C4-2B (cell line): ENCODE measurements around the gene MASP2.

Source experiments
- H3K27ac ChIP-seq: fragments of 450-650 bp; 2 replicates; pipeline ENCODE4 v1.5.1; 2017
- ZFX ChIP-seq: fragments of 450-650 bp; IDR thresholded peaks from 2 replicates; pipeline ENCODE4 v1.6.1; 2017
- TF ChIP-seq, protein P1 (sequence below): fragments of 450-650 bp; conservative IDR thresholded peaks from 2 replicates; pipeline ENCODE4 v1.5.1; 2017; ENCODE audit warnings: mild to moderate bottlenecking

MASP2 gene

DNA sequence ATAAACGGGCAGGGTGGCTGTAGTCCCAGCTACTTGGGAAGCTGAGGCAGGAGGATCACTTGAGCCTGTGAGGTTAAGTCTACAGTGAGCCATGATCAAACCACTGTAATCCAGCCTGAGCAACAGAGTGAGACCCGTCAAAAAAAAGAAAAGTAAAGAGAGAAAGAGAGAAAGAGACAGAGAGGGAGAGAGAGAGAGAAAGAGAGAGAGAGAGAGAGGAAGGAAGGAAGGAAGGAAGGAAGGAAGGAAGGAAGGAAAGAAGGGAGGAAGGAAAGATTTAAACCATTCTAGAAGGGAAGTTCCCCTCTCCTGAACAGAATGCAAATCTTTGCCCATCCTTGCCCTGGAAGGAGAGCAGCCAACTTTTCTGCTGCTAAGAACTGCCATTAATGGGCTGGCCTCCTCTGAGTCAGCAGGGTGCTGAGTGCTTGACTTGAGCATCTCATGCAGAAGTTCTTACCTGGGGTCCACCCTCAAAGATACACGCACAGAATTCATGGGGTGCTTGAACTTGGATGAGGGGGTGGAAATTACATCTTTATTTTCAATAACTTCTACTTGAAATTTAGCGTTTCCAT is 59.1 kb downstream of the MASP2 start:
- H3K27ac ChIP-seq: no peak overlapping the region

DNA sequence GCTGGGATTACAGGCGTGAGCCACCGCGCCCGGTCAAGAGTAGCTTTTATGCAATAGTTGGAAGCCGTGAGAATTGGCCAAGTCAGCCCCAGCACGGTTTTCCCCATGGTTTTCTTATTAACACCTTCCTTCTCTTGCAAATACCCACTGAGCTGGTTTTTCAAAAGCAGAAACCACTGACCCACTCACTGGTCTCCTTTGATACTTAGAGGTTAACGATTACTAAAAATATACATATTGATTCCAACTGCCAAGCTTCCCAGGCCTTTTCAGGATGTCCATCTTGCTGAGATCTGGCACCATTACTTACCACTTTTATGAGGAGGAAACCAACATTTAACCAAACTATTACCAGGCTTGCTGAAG is 60.5 kb downstream of the MASP2 start:
- no peak overlapping the region for H3K27ac ChIP-seq
- no peak for TF ChIP-seq ZFX
- TF ChIP-seq, protein P1, sequence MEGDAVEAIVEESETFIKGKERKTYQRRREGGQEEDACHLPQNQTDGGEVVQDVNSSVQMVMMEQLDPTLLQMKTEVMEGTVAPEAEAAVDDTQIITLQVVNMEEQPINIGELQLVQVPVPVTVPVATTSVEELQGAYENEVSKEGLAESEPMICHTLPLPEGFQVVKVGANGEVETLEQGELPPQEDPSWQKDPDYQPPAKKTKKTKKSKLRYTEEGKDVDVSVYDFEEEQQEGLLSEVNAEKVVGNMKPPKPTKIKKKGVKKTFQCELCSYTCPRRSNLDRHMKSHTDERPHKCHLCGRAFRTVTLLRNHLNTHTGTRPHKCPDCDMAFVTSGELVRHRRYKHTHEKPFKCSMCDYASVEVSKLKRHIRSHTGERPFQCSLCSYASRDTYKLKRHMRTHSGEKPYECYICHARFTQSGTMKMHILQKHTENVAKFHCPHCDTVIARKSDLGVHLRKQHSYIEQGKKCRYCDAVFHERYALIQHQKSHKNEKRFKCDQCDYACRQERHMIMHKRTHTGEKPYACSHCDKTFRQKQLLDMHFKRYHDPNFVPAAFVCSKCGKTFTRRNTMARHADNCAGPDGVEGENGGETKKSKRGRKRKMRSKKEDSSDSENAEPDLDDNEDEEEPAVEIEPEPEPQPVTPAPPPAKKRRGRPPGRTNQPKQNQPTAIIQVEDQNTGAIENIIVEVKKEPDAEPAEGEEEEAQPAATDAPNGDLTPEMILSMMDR: no peak

More for the DNA sequence above, 59.1 kb downstream of the MASP2 start:
- no peak for TF ChIP-seq ZFX
- TF ChIP-seq, protein P1: no peak

DNA sequence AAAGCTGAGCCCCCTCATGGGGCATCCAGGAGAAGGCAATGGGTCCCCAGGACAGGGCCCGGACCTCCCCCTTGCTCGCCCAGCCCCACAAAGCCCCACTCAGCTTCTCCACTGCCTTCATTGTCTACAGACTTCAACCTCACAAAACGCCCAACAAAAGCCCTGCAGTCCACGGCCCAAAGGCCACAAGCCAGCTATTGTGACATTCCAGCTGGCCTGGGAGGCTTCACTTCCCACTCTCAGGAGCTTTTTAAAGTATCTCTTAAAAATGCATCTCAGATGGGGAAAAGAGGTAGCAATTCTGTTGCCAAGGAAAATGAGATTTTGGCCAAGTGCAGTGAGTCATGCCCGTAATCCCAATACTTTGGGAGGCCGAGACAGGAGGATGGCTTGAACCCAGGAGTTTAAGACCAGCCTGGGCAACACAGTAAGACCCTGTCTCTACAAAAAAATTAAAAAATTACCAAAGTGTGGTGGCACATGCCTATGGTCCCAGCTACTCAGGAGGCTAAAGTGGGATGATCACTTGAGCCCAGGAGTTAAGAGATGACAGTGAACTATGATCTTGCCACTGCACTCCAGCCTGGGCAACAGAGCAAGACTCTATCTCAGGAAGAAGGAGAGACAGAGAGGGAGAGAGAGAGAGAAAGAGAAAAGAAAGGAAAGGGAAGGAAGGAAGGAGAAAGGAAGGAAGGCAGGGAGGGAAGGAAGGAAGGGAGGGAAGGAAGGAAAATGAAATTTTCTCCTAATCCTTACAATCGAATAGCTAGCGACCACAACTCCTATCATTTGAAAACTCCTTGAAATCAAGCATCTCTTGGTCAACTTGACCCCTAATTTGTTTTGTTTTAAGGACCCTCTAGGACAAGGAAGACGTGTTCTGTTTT is 66.0 kb downstream of the MASP2 start:
- peak overlapping the region; percentile 26 for H3K27ac ChIP-seq
- TF ChIP-seq ZFX: no peak
- TF ChIP-seq, protein P1: no peak

DNA sequence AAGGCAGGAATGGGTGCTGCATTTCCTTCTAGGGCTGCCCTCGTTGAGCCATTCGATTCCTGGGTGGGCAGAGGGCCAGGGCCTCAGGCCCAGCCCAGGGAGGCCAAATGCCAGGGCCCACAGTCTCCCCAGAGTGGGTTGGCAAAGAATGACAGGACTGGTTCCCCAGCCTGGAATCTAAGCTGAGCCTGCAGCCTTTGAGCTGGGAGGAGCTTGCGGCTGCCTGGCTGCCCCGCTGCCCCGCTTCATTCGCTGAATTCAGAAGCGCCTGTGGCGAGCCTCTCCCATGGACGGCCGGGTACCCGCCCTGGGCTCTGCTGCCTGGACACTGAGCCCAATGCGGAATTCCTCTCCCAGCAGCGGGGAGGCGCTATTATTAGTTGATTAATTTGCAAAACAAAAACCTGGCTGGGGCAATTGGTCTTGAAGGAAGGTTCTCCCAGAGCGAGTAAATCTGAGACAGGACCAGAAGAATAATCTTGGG is 66.9 kb downstream of the MASP2 start:
- H3K27ac ChIP-seq: peak overlapping the region; percentile 26

DNA sequence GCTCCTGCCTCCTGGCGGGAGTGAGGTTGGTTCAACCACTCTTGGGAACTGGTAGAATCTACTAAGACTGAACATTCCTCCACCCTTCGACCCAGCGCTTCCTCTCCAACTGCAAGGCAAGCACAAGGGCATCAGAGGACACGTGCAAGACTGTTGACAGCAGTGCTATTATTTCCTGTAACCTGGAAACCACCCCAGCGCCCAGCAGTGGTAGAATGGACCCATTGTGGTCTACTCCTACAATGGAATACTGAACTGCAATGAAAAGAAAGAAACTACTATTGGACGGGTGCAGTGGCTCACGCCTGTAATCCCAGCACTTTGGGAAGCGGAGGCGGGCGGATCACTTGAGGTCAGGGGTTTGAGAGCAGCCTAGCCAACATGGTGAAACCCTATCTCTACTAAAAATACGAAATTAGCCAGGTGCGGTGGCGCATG is 67.5 kb downstream of the MASP2 start:
- peak overlapping the region; percentile 26 for H3K27ac ChIP-seq
- no peak for TF ChIP-seq ZFX
- TF ChIP-seq, protein P1: no peak

More for the DNA sequence above, 66.9 kb downstream of the MASP2 start:
- no peak for TF ChIP-seq ZFX
- TF ChIP-seq, protein P1: no peak; the same call in 1 of the 2 replicates

DNA sequence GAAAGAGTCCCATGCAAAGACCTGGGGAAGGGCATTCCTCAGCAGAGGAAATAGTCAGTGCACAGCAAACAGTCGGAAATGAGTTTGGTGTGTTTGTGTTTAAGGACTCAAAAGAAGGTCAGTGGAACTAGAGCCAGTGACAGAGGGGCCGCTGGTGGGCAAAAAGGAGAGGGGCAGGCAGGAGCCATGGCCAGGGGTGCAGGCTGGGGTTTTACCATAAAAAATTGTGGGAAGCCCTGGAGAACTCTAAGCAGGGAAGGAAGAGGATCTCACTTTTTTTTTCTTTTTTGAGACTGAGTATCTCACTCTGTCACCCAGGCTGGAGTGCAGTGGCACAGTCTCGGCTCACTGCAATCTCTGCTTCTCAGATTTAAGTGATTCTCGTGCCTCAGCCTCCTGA is 68.3 kb downstream of the MASP2 start:
- H3K27ac ChIP-seq: no peak overlapping the region
- TF ChIP-seq ZFX: no peak
